B cell (primary cell): ENCODE results near the gene MS4A18.
"Not testable (repeated sequence)": the region's sequence is repeated elsewhere in the genome, so short reads cannot be mapped to it uniquely, and the experiment has no call there.

Experiments used
- EZH2 ChIP-seq: IDR thresholded peaks from 2 replicates; pipeline ENCODE4 v1.6.1; 2012; ENCODE audit warnings: borderline replicate concordance, low read depth, mild to moderate bottlenecking, moderate library complexity, low read length; ENCODE audit not compliant: insufficient read depth, poor library complexity, severe bottlenecking
- TF ChIP-seq, protein P1 (sequence below): fragments of 200-600 bp; IDR thresholded peaks from one replicate; pipeline ENCODE4 v1.8.0; 2022; ENCODE audit warnings: antibody characterized with exemption, mild to moderate bottlenecking

DNA sequence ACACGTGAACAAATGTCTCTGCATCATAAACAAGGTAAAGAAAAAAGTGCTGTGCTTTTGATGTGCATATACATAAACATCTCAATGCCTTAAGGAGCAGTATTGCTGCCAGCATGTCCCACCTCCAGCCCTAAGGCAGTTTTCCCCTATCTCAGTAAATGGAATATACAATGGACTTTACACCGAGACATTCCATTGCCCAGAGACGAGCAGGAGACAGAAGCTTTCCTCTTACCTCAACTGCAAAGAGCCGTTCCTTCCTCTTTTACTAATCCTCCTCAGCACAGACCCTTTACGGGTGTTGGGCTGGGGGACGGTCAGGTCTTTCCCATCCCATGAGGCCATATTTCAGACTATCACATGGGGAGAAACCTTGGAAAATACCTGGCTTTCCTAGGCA lies 11.1 kb upstream of the MS4A18 start:
- TF ChIP-seq, protein P1, sequence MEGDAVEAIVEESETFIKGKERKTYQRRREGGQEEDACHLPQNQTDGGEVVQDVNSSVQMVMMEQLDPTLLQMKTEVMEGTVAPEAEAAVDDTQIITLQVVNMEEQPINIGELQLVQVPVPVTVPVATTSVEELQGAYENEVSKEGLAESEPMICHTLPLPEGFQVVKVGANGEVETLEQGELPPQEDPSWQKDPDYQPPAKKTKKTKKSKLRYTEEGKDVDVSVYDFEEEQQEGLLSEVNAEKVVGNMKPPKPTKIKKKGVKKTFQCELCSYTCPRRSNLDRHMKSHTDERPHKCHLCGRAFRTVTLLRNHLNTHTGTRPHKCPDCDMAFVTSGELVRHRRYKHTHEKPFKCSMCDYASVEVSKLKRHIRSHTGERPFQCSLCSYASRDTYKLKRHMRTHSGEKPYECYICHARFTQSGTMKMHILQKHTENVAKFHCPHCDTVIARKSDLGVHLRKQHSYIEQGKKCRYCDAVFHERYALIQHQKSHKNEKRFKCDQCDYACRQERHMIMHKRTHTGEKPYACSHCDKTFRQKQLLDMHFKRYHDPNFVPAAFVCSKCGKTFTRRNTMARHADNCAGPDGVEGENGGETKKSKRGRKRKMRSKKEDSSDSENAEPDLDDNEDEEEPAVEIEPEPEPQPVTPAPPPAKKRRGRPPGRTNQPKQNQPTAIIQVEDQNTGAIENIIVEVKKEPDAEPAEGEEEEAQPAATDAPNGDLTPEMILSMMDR, result not testable (repeated sequence)
- not testable (repeated sequence) for TF ChIP-seq EZH2
